ENCODE results near the gene EHF. TPM values are rescaled to one million over a fixed set of nuclear protein-coding genes. Genes with fewer than 3 reads are reported as not detected.

EHF gene
- total RNA-seq, 1 donor from 2014 or later, result not detected

DNA sequence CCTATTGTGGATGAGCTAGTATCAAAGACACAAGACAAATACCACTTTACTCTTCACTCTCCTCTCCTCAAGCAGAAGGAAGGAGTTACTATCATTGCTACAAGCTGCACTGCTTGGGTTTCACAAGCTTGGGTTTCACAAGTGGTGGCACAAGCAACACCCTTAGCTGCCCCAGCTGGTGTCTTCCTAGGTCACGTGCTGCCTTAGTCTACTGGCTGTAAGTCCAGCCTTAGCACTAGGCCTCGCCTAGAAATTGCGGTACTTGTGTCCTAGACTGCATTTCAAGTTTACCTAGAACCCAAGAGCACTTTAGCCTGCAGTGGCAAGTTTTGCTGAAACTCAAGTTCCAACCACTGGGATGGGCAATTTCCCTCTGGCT lies 86.6 kb downstream of the EHF start:
- Histone ChIP-seq H3K27me3 (ENCODE audit: control insufficient read depth in 3 of 3, insufficient read depth in 3 of 3, low read length in 3 of 3) (no peaks in the 10 kb centered on the region), H3K36me3 (ENCODE audit: control insufficient read depth in 3 of 3, insufficient read depth in 3 of 3, low read length in 3 of 3) (no peaks in the 10 kb centered on the region), H3K27ac (ENCODE audit: low read depth, low read length) (no peak overlapping the region), H3K4me3 (ENCODE audit: low read length in 3 of 3) (no peak overlapping the region), H3K9ac (ENCODE audit: low read depth in 1 of 3, low read length in 3 of 3) (no peak overlapping the region), H3K4me1 (ENCODE audit: control insufficient read depth in 3 of 3, insufficient read depth in 3 of 3, low read length in 3 of 3) (no peaks in the 10 kb centered on the region), H3K9me3 (ENCODE audit: control insufficient read depth in 3 of 3, low read length in 3 of 3) (peaks cover 0 to 4% (median 0%) of the 10 kb centered on the region in 3 donors)

Other genes with a start within 250 kb of the EHF start
- gene CAT, start 182.2 kb upstream of the EHF start, total RNA-seq, result 73.6 TPM
- gene ELF5, start 107.3 kb upstream of the EHF start, total RNA-seq, result not detected

Data from skeletal muscle tissue (tissue), 4 donors.